ENCODE measurements around the gene LGALS12.
"Not testable (repeated sequence)": the region's sequence is repeated elsewhere in the genome, so short reads cannot be mapped to it uniquely, and the experiment has no call there.

Gene LGALS12

DNA sequence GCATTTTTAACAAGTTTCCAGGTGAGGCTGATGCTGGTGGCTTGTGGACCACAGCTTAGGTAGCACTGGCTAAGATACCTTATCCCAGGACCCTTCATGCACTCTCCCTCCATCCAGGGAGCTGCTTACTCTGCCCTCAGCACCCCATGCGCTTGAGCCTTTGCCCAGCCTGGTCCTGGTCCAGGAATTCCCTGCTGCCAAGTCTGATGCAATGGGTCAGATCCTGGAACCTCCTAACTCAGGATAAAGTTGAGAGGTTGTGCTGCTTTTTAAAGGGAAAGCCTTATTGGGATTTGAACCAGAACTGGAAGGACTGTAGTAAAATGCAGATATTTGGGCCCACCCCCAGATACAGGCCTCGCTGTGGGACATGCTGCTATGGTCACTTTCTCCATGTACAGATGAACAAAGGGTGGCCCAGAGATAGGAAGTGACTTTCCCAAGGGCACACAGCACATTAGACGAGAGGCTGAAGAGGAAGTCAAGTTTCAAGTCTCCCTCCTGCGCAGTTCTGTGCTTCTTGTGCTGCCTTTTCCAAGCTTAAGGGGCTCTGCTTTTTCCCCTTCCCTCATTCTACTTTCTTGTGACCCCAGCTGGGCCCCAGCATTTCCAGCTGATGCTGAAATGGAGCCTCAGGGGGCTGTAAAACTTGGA is 824 bp upstream of the LGALS12 start:
- no peak for DNase-seq (ENCODE audit: low spot score)

DNA sequence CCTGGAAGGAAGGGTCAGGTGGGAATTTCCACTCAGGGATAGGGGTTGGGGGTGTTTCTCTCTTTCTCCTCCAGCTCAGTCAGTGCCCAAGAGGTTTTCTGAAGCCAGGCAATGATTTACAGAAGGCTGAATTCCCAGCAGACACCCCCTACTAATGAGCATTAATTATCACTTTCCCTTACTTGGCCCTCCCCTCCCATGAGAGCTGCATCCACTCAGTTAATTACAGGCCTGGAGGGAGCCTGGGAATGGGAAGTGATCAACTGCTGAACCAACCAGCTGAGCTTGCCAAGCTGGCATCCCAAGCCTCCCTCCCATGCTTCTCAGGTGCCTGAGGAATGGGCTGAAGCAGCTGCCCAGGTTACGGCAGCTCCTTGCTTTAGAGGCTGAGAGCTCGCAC is 992 bp downstream of the LGALS12 start:
- no peak for DNase-seq (ENCODE audit: low spot score)

DNA sequence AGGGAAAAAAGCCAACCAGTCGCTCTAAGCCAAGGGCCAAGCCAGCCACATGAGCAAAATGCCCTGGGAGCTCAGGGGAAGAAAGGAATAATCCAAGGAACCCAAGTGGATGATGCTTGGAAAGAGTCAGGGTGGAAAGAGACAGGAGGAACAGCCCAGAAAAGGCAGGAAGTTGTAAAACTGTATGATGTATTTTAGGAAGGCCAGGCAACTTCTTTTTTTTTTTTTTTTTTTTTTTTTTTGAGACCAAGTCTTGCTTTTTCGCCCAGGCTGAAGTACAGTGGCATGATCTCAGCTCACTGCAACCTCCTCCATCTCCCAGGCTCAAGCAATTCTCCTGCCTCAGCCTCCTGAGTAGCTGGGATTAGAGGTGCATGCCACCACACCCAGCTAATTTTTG is 1.6 kb downstream of the LGALS12 start:
- DNase-seq (ENCODE audit: low spot score), result no peak

DNA sequence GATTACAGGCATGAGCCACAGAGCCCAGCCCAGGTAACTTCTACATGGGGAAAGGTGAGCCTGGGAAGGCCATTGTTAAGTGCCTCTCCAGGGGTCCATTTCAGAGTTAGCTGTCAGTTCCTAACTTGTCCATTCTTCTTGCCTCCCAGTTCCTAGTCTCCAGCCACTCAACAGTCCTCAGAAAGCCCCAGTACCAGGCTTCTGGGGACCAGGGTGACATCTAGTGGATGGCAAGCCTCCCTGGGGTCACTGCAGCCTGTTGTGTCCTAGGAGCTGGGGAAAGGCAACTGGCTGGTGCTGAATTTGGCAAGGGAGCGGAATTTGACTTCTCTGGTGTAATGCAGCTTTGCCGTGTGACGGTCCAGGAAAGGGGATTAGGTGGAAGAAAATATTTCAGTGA is 2.1 kb downstream of the LGALS12 start:
- DNase-seq (ENCODE audit: low spot score), result peak; percentile 74

DNA sequence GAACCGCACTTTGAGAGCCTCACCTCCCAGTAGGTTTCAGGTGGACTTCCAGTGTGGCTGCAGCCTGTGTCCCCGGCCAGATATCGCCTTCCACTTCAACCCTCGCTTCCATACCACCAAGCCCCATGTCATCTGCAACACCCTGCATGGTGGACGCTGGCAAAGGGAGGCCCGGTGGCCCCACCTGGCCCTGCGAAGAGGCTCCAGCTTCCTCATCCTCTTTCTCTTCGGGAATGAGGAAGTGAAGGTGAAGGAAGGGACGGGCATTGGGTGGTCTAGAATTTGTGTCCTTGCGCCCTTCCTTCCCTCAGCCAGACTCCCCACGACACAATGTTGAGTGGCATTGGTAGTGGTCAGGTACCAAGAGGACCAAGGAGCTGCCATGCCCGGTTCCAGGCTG is 2.9 kb downstream of the LGALS12 start:
- no peak for DNase-seq (ENCODE audit: low spot score)

DNA sequence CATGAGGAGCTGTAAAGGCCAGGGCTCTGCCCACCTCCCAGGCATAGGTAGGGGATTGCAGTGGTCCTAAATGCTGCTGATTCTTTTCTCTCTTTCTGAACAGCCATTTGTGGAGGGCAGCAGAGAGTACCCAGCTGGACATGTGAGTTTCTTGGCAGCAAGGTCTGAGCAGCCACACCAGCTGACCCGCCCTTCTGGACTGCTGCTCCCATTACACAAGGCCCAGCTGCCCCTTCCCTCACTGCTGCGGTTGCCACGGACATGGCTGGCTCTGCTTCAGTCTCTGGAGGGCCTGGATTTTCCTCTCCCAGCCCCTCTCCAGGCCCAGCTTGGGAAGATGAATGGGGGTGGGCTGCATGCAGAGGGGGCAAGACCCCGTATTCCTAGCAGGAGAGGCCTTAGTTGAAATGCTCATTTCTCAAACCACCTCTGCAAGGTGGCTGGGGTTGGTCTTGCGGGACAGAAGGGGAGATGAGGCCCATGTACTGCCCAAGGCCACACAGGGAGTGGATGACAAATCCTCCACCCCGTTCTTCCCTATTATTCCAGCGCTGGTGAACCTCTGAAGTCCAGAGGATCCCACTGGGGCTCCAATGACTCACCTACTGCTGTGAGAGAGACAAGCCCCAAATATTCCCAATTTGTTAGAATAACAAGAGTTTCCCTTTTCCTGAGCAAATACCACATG is 4.6 kb downstream of the LGALS12 start:
- no peak for DNase-seq (ENCODE audit: low spot score)

DNA sequence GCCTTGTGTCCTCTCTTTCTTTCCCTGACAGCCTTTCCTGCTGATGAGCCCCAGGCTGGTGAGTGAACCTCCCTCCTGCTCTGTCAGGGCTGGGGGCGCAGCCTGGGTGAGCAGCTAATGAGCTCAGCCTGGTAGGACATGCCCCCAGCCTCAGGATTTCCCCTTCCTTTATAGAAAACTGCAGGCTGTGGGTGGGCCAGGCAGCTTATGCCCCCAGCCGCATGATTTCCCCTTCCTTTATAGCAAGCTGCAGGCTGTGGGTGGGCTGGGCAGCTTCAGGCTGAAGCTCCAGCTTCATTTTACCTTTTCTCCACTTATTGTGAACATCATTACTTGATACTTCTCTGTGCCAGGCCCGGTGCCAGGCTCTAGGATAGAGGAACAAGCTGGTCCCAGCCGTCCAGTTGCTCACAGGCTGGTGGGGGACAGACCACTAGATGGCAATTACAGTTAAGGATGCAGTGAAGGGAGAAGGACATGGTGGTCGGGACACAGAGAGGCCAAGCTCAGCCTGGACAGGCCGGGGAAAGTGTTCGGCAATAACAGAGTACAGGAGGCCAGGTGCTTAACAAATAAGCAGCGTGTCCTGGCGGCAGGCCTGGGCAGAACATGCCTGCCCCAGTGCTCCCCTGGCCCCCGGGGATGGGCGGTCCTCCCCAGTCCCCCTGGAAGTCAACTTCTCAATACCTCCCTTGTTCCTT is 5.3 kb downstream of the LGALS12 start:
- DNase-seq (ENCODE audit: low spot score), result no peak

DNA sequence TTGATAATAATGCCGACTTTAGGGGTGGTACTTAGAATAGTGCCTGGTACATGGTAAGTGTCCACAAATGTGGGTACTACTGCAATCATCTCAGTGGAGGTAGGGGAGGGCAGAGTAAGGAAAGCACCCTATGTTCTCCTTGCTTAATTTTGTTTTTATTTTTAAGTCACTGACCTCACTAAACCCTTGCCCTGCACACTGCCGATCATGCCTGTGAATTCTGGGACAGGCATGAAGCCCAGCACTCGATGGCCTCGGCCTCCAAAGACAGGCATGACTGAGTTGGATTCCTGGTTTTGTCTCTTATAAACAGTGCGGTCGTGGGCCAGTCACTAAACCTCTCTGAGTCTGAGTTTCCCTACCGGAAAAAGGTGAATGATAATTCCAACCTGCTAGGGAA is 6.9 kb downstream of the LGALS12 start:
- no peak for DNase-seq (ENCODE audit: low spot score)

DNA sequence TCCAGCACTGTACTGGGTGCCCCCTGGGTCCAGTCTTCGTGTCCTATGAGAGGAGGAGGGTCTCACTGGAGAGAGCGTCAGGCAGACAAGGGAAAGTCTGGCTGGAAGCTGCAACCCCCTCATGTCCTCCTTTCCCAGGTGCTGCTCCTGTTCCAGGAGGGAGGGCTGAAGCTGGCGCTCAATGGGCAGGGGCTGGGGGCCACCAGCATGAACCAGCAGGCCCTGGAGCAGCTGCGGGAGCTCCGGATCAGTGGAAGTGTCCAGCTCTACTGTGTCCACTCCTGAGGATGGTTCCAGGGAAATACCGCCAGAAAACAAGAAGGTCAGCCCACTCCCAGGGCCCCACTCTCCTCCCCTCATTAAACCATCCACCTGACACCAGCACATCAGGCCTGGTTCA is 10.2 kb downstream of the LGALS12 start:
- DNase-seq (ENCODE audit: low spot score), result no peak

DNA sequence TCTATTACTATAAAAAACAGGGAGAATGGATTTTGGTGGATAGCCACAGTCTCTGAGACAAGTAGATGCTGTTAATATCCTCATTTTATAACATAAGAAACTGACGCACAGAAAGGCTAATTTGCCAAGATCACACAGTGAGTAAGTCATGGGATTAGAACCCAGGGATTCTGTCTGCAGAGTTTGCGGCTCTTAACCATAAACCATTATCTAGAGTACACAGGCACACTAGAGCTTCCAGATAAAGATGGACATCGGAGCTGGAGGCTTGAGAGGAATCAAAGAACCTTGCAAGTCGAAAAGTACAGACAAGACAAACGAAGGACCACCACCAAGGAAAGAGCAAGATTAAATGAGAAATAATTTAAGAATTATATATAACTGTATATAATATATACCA is 11.3 kb downstream of the LGALS12 start:
- DNase-seq (ENCODE audit: low spot score), result no peak

DNA sequence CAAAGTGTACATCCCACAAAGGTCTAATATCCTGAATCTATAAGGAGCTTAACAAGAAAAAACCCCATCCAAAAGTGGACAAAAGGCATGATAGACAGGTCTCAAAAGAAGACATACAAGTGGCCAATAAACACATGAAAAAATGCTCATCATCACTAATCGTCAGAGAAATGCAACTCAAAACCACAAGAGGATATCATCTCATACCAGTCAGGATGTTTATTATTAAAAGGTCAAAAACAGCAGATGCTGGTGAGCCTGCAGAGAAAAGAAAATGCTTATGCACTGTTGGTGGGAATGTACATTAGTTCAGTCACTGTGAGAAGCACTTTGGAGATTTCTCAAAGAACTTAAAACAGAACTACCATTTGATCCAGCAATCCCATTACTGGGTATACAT is 12.7 kb downstream of the LGALS12 start:
- no peak for DNase-seq (ENCODE audit: low spot score)

DNA sequence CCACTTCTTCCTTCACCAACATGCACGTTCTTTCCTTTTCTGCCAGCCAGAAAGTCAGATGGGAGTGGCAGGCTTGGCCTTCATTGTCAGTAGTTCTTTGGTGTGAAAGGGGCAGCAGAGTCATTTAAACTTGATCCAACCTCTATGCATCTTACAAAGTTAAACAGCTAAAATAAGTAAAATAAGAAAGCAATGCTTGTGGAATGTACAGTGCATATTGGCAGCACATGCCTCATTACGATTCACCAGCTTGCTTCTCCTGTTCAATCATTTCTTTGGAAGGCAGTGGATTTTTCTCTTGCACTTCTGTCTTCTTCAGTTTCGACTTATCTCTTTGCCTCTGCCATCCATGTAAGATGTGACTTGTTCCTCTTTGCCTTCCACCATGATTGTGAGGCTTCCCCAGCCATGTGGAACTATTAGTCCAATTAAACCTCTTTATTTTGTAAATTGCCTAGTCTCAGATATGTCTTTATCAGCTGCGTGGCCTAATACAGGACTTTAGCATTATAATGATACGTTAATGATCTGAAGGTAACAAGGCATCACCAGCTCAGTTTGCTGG is 14.8 kb downstream of the LGALS12 start:
- no peak for DNase-seq (ENCODE audit: low spot score)

DNA sequence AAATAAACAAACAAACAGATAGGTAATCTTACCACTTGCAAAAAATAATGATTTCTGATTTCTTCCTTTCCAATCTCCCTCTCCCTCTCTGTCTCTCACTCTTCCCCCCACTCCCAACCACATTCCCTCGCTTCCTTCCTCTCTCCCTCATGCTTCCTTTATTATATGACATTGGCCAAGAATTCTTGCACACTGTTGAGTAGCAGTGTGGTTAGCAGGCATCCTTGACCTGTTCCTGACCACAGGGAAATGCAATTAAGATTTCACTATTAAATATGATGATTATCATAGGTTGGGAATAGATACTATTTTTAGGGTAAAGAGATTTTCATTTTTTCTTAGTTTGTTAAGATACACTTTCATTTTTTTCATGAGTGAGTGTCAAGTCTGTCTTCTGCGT is 16.0 kb downstream of the LGALS12 start:
- DNase-seq (ENCODE audit: low spot score), result no peak

DNA sequence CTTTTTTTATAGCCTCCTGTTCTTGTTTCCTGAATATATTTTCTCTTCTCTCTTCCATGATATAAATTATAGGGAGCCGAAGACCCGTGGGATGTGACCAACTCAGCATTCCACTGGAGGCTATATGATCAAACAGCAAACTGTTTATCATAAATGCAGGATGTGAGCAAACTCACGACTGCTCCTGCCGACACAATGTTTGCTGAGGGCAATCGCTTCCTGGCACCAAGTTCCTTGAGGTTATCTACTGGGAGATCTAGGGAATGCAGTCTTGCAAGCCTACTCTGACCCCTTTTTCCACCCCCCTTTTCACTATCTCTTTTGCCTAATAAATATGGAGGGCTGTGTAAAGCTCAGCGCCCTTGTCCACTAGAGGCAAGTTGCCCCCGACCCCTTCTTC is 17.3 kb downstream of the LGALS12 start:
- no peak for DNase-seq (ENCODE audit: low spot score)

DNA sequence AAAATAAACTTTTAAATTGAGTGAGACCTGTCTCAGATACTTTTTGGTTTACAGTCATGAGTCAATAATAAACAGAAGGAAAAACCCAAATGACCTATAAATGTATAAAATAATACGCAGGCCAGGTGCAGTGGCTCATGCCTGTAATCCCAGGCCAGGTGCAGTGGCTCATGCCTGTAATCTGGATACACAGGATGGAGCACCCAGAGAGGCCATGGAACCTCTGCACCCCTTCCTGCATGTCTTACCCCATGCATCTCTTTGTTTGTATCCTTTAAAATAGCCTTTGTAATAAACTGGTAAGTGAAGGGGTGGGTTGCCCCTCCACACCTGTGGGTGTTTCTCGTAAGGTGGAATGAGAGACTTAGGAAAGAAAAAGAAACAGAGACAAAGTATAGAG is 21.8 kb downstream of the LGALS12 start:
- no peak for DNase-seq (ENCODE audit: low spot score)

DNA sequence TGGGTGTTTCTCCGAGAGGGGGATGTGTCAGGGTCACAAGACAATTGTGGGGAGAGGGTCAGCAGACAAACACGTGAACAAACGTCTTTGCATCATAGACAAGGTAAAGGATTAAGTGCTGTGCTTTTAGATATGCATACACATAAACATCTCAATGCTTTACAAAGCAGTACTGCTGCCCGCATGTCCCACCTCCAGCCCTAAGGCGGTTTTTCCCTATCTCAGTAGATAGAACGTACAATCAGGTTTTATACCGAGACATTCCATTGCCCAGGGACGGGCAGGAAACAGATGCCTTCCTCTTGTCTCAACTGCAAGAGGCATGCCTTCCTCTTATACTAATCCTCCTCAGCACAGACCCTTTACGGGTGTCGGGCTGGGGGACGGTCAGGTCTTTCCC is 22.3 kb downstream of the LGALS12 start:
- DNase-seq (ENCODE audit: low spot score), result not testable (repeated sequence)

DNA sequence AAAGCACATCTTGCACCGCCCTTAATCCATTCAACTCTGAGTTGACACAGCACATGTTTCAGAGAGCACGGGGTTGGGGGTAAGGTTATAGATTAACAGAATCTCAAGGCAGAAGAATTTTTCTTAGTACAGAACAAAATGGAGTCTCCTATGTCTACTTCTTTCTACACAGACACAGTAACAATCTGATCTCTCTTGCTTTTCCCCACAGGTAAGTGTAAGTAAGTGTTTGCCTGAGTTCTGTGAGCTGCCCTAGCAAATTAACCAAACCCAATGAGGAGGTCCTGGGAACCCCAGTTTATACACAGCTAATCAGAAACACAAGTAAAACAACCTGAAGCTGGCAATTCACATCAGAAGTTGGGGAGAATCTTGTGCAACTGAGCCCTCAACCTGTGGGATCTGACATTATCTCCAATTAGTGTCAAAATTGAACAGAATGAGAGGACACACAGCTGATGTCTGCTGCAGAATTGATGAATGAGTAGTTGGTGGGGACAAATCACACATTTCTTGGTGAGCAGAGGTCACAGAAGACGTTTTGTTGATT is 22.9 kb downstream of the LGALS12 start:
- DNase-seq (ENCODE audit: low spot score), result not testable (repeated sequence)

DNA sequence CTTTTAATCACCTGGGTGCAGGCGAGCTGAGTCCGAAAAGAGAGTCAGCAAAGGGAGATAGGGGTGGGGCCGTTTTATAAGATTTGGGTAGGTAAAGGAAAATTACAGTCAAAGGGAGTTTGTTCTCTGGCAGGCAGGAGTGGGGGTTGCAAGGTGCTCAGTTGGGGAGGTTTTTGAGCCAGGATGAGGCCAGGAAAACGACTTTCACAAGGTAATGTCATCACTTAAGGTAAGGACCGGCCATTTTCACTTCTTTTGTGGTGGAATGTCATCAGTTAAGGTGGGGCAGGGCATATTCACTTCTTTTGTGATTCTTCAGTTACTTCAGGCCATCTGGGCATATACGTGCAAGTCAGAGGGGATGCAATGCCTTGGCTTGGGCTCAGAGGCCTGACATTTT is 23.5 kb downstream of the LGALS12 start:
- DNase-seq (ENCODE audit: low spot score), result not testable (repeated sequence)

DNA sequence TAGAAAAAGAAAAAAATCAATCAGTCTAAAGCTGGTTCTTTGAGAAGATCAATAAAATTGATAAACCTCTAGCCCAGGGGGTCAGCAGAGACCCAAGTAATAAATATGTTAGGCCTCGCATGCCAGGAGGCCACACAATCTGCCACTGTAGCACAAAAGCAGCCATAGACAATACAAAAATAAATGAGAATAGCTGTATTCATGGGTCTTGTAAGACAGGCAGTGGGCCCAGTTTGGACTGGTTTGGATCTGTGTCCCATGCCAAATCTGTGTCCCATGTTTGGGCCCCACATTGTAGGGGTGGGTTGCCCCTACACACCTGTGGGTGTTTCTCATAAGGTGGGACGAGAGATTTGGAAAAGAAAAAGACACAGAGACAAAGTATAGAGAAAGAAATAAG is 24.1 kb downstream of the LGALS12 start:
- DNase-seq (ENCODE audit: low spot score), result no peak

DNA sequence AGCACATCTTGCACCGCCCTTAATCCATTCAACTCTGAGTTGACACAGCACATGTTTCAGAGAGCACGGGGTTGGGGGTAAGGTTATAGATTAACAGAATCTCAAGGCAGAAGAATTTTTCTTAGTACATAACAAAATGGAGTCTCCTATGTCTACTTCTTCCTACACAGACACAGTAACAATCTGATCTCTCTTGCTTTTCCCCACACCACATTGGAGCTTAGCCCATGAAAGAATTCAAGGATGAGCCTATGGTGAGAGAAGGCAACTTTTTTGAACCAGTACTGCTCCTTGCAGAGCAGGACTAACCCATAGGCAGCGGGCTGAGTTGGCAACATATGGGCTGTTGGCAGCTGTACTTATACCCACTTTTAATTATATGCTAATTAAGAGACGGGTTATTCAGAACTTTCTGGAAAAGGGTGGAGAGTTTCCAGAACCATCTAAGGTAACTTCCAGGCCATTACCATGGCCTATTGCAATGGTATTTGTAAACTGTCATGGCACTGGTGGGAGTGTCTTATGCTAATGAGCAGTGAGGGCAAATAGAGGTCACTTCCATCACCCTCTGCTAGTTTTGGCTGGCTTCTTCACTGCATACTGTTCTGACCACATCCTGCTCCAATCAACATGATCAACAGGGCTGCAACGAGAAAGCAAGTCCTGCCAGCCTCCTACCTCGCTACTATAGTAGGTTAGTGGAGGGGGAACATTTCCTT is 25.3 kb downstream of the LGALS12 start:
- DNase-seq (ENCODE audit: low spot score), result not testable (repeated sequence)

DNA sequence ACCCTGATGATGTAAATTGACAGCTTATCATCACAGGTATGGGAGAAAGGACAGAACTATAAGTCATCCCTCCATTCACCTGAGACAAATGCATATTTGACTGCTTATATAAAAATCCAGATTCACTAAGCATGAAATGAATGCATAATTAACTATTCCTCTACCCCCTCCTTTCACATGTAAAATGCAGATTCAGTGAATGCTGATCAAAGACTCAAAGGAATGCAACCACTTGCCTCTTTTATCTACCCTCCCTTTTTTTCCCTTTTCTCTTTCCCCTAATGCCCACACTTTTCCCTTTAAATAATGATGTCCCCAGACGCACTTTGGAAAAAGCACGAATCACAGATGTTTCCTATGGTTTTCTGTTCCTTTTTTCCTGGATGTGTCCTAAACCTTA is 26.2 kb downstream of the LGALS12 start:
- DNase-seq (ENCODE audit: low spot score), result no peak

DNA sequence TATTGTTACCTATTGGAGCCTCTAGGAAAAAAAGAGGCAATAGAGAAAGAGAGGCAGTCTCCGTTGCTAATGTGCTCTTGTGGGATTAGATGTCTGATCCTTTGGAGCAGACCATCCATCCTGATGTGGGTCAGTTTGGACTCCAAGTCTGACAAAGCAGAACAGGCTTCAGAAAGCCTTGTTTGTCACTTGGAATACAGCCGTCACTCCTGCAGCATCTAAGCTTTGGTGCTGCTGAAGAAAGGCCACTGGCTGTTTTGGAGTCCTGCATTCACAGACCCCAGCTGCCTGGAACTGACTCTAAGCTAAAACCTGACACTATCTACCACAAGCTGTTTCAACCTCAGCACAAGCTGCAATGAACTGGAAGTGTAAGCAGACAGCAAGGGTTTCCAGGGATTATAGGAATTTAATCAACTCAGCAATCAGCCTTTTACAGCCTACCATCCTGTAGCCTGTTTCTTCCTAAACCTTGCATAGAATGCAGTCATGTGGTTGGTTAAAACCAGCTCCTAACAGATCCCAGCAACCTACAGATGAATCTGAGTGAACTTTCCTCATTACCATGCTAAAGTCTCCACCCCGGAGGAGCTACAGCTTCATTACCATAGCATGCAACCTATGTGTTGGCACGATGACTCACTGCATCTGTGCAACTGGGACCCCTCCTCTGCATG is 27.1 kb downstream of the LGALS12 start:
- no peak for DNase-seq (ENCODE audit: low spot score)

Measured in iPS-NIHi11 (cell line).